ENCODE measurements around the gene MKRN3. TPM values are rescaled to one million over a fixed set of nuclear protein-coding genes. Genes with fewer than 3 reads are reported as not detected.

MKRN3 gene
- total and polyA plus RNA-seq, 2 donors (not counting 3 experiments of a cell fraction or from before 2014, with no cell fraction given), result 0.18 to 0.40 TPM

- intact Hi-C loops (cut with micrococcal nuclease) (no loop called here), dilution Hi-C loops (cut with MboI; ENCODE audit: extremely low pct_ligation_motif_present, low sequenced_read_pairs) (no loop called here)
- no peaks in the 10 kb centered on the region for H3K9me1 ChIP-seq (replicated peaks; ENCODE audit: control insufficient read depth, extremely low read depth, insufficient read depth, low read length)
- no peaks in the 10 kb centered on the region for H3K4me1 ChIP-seq (ENCODE audit: control insufficient read depth, extremely low read depth, insufficient read depth, low read length)
- H4K20me1 ChIP-seq (replicated peaks; ENCODE audit: control insufficient read depth, extremely low read depth, insufficient read depth, low read length), result no peaks in the 10 kb centered on the region
- ChIA-PET CTCF (no interaction called here), POLR2A (no interaction called here)
- no peak overlapping the region for H3K4me3 ChIP-seq (replicated peaks in 1 of 3; ENCODE audit: insufficient read depth in 1 of 3, low read depth in 1 of 3, low read length in 3 of 3)
- H2AFZ ChIP-seq (ENCODE audit: low read depth, low read length), result no peak overlapping the region
- H3K9me3 ChIP-seq (replicated peaks; ENCODE audit: control insufficient read depth, insufficient read depth, low read length), result no peaks in the 10 kb centered on the region
- BruUV-seq (replicated peaks), result no TSS peak
- FAIRE-seq (no peak), DNase-seq (ENCODE audit: low read depth, low spot score) (no peak)
- H3K79me2 ChIP-seq (ENCODE audit: control insufficient read depth, insufficient read depth, low read length), result no peaks in the 10 kb centered on the region
- no peak overlapping the region for H3K4me2 ChIP-seq (ENCODE audit: insufficient read depth, low read length)
- TF ChIP-seq MYC (IDR thresholded peaks at IDR 0.05; ENCODE audit: low read depth, low read length), result no peak
- no peak overlapping the region for H3K27ac ChIP-seq (ENCODE audit: insufficient read depth, low read depth, low read length)
- no peak overlapping the region for H3K9ac ChIP-seq (replicated peaks; ENCODE audit: extremely low read depth, insufficient read depth, low read length)
- H3K27me3 ChIP-seq (ENCODE audit: control insufficient read depth in 2 of 2, insufficient read depth in 2 of 2, low read length in 2 of 2), result no peaks in the 10 kb centered on the region
- no peaks in the 10 kb centered on the region for H3K36me3 ChIP-seq (ENCODE audit: control insufficient read depth in 2 of 2, extremely low read depth in 1 of 2, insufficient read depth in 2 of 2, low read length in 2 of 2)
Observed at GRCh38 chr15:23518104-23518503, 47.4 kb upstream of the MKRN3 start.

GRCh38 chr15:23524816-23525215 lies 40.7 kb upstream of the MKRN3 start:
- intact Hi-C loops (cut with micrococcal nuclease), result no loop called here
- POLR2A ChIA-PET, result no interaction called here
- H3K36me3 ChIP-seq (ENCODE audit: control insufficient read depth in 2 of 2, extremely low read depth in 1 of 2, insufficient read depth in 2 of 2, low read length in 2 of 2), result no peaks in the 10 kb centered on the region
- no peak overlapping the region for H3K4me2 ChIP-seq (ENCODE audit: insufficient read depth, low read length)
- H3K9me3 ChIP-seq (replicated peaks; ENCODE audit: control insufficient read depth, insufficient read depth, low read length), result peaks cover 2% of the 10 kb centered on the region
- FAIRE-seq (no peak), DNase-seq (ENCODE audit: low read depth, low spot score) (no peak)
- H3K4me3 ChIP-seq (replicated peaks in 1 of 3; ENCODE audit: insufficient read depth in 1 of 3, low read depth in 1 of 3, low read length in 3 of 3), result no peak overlapping the region
- no peaks in the 10 kb centered on the region for H3K27me3 ChIP-seq (ENCODE audit: control insufficient read depth in 2 of 2, insufficient read depth in 2 of 2, low read length in 2 of 2)
- H2AFZ ChIP-seq (ENCODE audit: low read depth, low read length), result no peak overlapping the region
- no peaks in the 10 kb centered on the region for H3K79me2 ChIP-seq (ENCODE audit: control insufficient read depth, insufficient read depth, low read length)
- dilution Hi-C loops (cut with MboI; ENCODE audit: extremely low pct_ligation_motif_present, low sequenced_read_pairs), result no loop called here
- H3K9me1 ChIP-seq (replicated peaks; ENCODE audit: control insufficient read depth, extremely low read depth, insufficient read depth, low read length), result no peaks in the 10 kb centered on the region
- no peaks in the 10 kb centered on the region for H3K4me1 ChIP-seq (ENCODE audit: control insufficient read depth, extremely low read depth, insufficient read depth, low read length)
- no peaks in the 10 kb centered on the region for H4K20me1 ChIP-seq (replicated peaks; ENCODE audit: control insufficient read depth, extremely low read depth, insufficient read depth, low read length)
- no TSS peak for BruUV-seq (replicated peaks)
- TF ChIP-seq EZH2 (IDR thresholded peaks at IDR 0.05; ENCODE audit: borderline replicate concordance, low read depth, low read length, severe bottlenecking) (no peak), POLR2A (IDR thresholded peaks at IDR 0.05; ENCODE audit: low read depth, low read length) (no peak), MAX (IDR thresholded peaks at IDR 0.05; ENCODE audit: insufficient read depth, insufficient read length) (no peak), FOS (IDR thresholded peaks at IDR 0.05; ENCODE audit: borderline replicate concordance, insufficient read depth, low read length) (no peak), MYC (IDR thresholded peaks at IDR 0.05; ENCODE audit: low read depth, low read length) (no peak)
- H3K9ac ChIP-seq (replicated peaks; ENCODE audit: extremely low read depth, insufficient read depth, low read length), result no peak overlapping the region
- H3K27ac ChIP-seq (ENCODE audit: insufficient read depth, low read depth, low read length), result no peak overlapping the region
- CTCF ChIA-PET, result no interaction called here

Data from endothelial cell of umbilical vein (primary cell).